ENCODE results near the gene SLC7A5.
"Not testable (repeated sequence)": the region's sequence is repeated elsewhere in the genome, so short reads cannot be mapped to it uniquely, and the experiment has no call there.

Gene SLC7A5

GRCh38 chr16:87831421-87832136 is 37.7 kb downstream of the SLC7A5 start:
- DNase-seq = no peak

- no peak for DNase-seq
Measured at GRCh38 chr16:87830673-87831420, 38.5 kb downstream of the SLC7A5 start.

- DNase-seq = no peak
Measured at GRCh38 chr16:87829988-87830672, 39.2 kb downstream of the SLC7A5 start.

GRCh38 chr16:87829622-87829980 is 39.7 kb downstream of the SLC7A5 start:
- no peak for DNase-seq

- no peak for DNase-seq
Measured at GRCh38 chr16:87828907-87829621, 40.2 kb downstream of the SLC7A5 start.

GRCh38 chr16:87828071-87828906 is 41.0 kb downstream of the SLC7A5 start:
- DNase-seq = no peak

GRCh38 chr16:87827588-87827915 is 41.8 kb downstream of the SLC7A5 start:
- DNase-seq = not testable (repeated sequence)

- no peak for DNase-seq
Measured at GRCh38 chr16:87826798-87827587, 42.3 kb downstream of the SLC7A5 start.

- not testable (repeated sequence) for DNase-seq
Measured at GRCh38 chr16:87826407-87826797, 42.9 kb downstream of the SLC7A5 start.

GRCh38 chr16:87825842-87826120 is 43.5 kb downstream of the SLC7A5 start:
- not testable (repeated sequence) for DNase-seq

GRCh38 chr16:87824991-87825841 is 44.1 kb downstream of the SLC7A5 start:
- no peak for DNase-seq

- no peak for DNase-seq
Measured at GRCh38 chr16:87824016-87824990, 45.0 kb downstream of the SLC7A5 start.

- no peak for DNase-seq
Measured at GRCh38 chr16:87823181-87823929, 46.0 kb downstream of the SLC7A5 start.

GRCh38 chr16:87822108-87822970 is 47.0 kb downstream of the SLC7A5 start:
- no peak for DNase-seq

- no peak for DNase-seq
Measured at GRCh38 chr16:87821376-87822107, 47.8 kb downstream of the SLC7A5 start.

- DNase-seq = no peak
Measured at GRCh38 chr16:87819983-87820382, 49.3 kb downstream of the SLC7A5 start.

GRCh38 chr16:87819282-87819681 is 50.0 kb downstream of the SLC7A5 start:
- DNase-seq = no peak
